IMR-90 (cell line): Measurements from ENCODE around the gene RNF123.

ENCODE experiments used
- BHLHE40 ChIP-seq: fragments of 150-350 bp; IDR thresholded peaks from 2 replicates; pipeline ENCODE4 v1.6.1; 2016; ENCODE audit warnings: mild to moderate bottlenecking, low read depth, low read length
- CEBPB ChIP-seq: IDR thresholded peaks from 2 replicates; pipeline ENCODE4 v1.6.1; 2012; ENCODE audit warnings: low read depth, low read length, improper control_type of control experiment
- CHD1 ChIP-seq: IDR thresholded peaks from 2 replicates; pipeline ENCODE4 v1.6.1; 2012; ENCODE audit warnings: low read depth, low read length, improper control_type of control experiment
- FOS ChIP-seq: fragments of 150-350 bp; IDR thresholded peaks from 2 replicates; pipeline ENCODE4 v1.6.1; 2016; ENCODE audit warnings: low read depth, low read length
- MAFK ChIP-seq: IDR thresholded peaks from 2 replicates; pipeline ENCODE4 v1.6.1; 2012; ENCODE audit warnings: low read depth, low read length, improper control_type of control experiment
- MAZ ChIP-seq: IDR thresholded peaks from 2 replicates; pipeline ENCODE4 v1.6.1; 2012; ENCODE audit warnings: low read depth, mild to moderate bottlenecking, low read length, improper control_type of control experiment, moderate library complexity, borderline replicate concordance
- MXI1 ChIP-seq: IDR thresholded peaks from 2 replicates; pipeline ENCODE4 v1.6.1; 2012; ENCODE audit warnings: low read depth, mild to moderate bottlenecking, low read length, moderate library complexity, borderline replicate concordance
- POLR2A ChIP-seq: IDR thresholded peaks from 2 replicates; pipeline ENCODE4 v1.6.1; 2012; ENCODE audit warnings: mild to moderate bottlenecking, low read depth, low read length
- RAD21 ChIP-seq: IDR thresholded peaks from 2 replicates; pipeline ENCODE4 v1.6.1; 2012; ENCODE audit warnings: low read length, improper control_type of control experiment
- RFX5 ChIP-seq: IDR thresholded peaks from 2 replicates; pipeline ENCODE4 v1.8.0; 2012; ENCODE audit warnings: low read depth, mild to moderate bottlenecking, low read length, moderate library complexity
- SMC3 ChIP-seq: fragments of 150-350 bp; IDR thresholded peaks from 2 replicates; pipeline ENCODE4 v1.6.1; 2016; ENCODE audit warnings: low read depth, mild to moderate bottlenecking, antibody characterized with exemption, low read length, moderate library complexity
- TF ChIP-seq, protein P1 (sequence below): conservative IDR thresholded peaks from 2 replicates; pipeline ENCODE4 v1.5.1; 2012; ENCODE audit warnings: mild to moderate bottlenecking, low read depth, low read length, improper control_type of control experiment
- TF ChIP-seq, protein P2 (sequence below): fragments of 150-350 bp; IDR thresholded peaks from 2 replicates; pipeline ENCODE4 v1.6.1; 2017; ENCODE audit warnings: mild to moderate bottlenecking, antibody characterized with exemption, low read length, low read depth
- TF ChIP-seq, protein P3 (sequence below): fragments of 150-350 bp; IDR thresholded peaks from 2 replicates; pipeline ENCODE4 v1.6.1; 2016; ENCODE audit warnings: low read depth, mild to moderate bottlenecking, low read length, moderate library complexity, borderline replicate concordance

DNA sequence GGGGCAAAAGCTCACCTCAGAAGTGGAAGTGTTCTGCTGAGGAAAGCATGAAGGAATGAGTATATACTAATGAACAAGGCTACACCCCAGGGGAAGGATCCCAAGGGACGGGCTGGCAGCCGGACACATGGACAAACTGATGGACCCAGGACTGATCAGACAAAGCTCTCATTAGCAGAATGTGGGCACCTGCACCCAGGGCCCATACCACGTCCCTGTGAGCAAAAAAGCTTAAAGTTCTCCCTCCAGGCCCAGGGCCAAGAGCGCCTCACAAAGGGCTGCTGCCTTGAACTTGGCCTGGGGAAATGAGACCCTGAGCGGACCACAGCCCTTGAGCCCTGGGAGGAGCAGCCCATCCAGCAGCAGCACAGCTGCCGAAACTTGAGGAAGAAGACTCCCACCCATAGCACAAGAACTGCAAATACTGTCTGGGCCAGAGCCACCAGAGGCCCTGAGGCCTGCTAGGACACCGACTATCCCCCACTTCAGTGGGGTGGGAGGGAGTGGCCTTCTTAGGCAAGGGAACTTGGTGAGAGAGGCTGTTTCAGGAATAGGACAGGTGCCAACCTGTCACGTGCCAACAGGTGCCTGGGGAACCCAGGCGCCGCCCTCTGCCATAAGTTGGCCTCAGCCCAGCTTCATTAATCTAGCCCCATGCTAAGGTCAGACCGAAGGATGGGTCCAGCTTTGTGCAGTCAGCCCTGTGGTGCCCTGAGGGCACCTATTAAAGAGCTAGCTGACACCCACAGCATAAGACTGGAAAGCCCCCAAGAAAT lies 36.7 kb downstream of the RNF123 start:
- TF ChIP-seq, protein P1, sequence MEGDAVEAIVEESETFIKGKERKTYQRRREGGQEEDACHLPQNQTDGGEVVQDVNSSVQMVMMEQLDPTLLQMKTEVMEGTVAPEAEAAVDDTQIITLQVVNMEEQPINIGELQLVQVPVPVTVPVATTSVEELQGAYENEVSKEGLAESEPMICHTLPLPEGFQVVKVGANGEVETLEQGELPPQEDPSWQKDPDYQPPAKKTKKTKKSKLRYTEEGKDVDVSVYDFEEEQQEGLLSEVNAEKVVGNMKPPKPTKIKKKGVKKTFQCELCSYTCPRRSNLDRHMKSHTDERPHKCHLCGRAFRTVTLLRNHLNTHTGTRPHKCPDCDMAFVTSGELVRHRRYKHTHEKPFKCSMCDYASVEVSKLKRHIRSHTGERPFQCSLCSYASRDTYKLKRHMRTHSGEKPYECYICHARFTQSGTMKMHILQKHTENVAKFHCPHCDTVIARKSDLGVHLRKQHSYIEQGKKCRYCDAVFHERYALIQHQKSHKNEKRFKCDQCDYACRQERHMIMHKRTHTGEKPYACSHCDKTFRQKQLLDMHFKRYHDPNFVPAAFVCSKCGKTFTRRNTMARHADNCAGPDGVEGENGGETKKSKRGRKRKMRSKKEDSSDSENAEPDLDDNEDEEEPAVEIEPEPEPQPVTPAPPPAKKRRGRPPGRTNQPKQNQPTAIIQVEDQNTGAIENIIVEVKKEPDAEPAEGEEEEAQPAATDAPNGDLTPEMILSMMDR = no peak
- TF ChIP-seq MXI1 (no peak), RFX5 (no peak), CEBPB (no peak), POLR2A (no peak), MAZ (no peak), CHD1 (no peak), SMC3 (no peak), RAD21 (no peak), FOS (no peak), BHLHE40 (no peak), MAFK (no peak)
- TF ChIP-seq, protein P2, sequence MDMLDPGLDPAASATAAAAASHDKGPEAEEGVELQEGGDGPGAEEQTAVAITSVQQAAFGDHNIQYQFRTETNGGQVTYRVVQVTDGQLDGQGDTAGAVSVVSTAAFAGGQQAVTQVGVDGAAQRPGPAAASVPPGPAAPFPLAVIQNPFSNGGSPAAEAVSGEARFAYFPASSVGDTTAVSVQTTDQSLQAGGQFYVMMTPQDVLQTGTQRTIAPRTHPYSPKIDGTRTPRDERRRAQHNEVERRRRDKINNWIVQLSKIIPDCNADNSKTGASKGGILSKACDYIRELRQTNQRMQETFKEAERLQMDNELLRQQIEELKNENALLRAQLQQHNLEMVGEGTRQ = no peak
- TF ChIP-seq, protein P3, sequence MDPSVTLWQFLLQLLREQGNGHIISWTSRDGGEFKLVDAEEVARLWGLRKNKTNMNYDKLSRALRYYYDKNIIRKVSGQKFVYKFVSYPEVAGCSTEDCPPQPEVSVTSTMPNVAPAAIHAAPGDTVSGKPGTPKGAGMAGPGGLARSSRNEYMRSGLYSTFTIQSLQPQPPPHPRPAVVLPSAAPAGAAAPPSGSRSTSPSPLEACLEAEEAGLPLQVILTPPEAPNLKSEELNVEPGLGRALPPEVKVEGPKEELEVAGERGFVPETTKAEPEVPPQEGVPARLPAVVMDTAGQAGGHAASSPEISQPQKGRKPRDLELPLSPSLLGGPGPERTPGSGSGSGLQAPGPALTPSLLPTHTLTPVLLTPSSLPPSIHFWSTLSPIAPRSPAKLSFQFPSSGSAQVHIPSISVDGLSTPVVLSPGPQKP = no peak
